Trophoblast cell (in vitro differentiated cells and primary cell): ENCODE data around the gene MDM2.

Source experiments
- DNase-seq, 2 donors: peaks; one replicate each; pipeline ENCODE4 v3.0.0-alpha.2; 2016
- H2AFZ ChIP-seq: 2 replicates; pipeline ENCODE4 v1.6.1; 2013; ENCODE audit warnings: low read length, moderate library complexity, mild to moderate bottlenecking; ENCODE audit not compliant: insufficient read depth, poor library complexity
- H2AK5ac ChIP-seq: 2 replicates; pipeline ENCODE4 v1.6.1; 2013; ENCODE audit warnings: mild to moderate bottlenecking, low read length
- H2BK120ac ChIP-seq: 2 replicates; pipeline ENCODE4 v1.6.1; 2013; ENCODE audit warnings: low read length, mild to moderate bottlenecking, moderate library complexity; ENCODE audit not compliant: insufficient read depth, poor library complexity
- H2BK12ac ChIP-seq: 2 replicates; pipeline ENCODE4 v1.6.1; 2013; ENCODE audit warnings: mild to moderate bottlenecking, low read length, moderate library complexity
- H2BK5ac ChIP-seq: 2 replicates; pipeline ENCODE4 v1.6.1; 2013; ENCODE audit warnings: low read length, low read depth, moderate library complexity, mild to moderate bottlenecking; ENCODE audit not compliant: poor library complexity
- H3K14ac ChIP-seq: 2 replicates; pipeline ENCODE4 v1.6.1; 2013; ENCODE audit warnings: mild to moderate bottlenecking, low read length
- H3K18ac ChIP-seq: 2 replicates; pipeline ENCODE4 v1.6.1; 2013; ENCODE audit warnings: mild to moderate bottlenecking, low read length
- H3K23ac ChIP-seq: 2 replicates; pipeline ENCODE4 v1.6.1; 2013; ENCODE audit warnings: low read length
- H3K27ac ChIP-seq: 2 replicates; pipeline ENCODE4 v1.5.1; 2013; ENCODE audit warnings: low read depth, mild to moderate bottlenecking, inconsistent platforms, low read length, moderate library complexity
- H3K27me3 ChIP-seq: 2 replicates; pipeline ENCODE4 v1.6.1; 2013; ENCODE audit warnings: inconsistent platforms, mild to moderate bottlenecking, low read length, moderate library complexity; ENCODE audit not compliant: insufficient read depth
- H3K36me3 ChIP-seq, 2 experiments: 1 replicate in 1 of 2; 2 replicates in 1 of 2; pipeline ENCODE4 v1.6.1; 2013; ENCODE audit warnings: low read length in 2 of 2, mild to moderate bottlenecking in 2 of 2, moderate library complexity in 1 of 2; ENCODE audit not compliant: insufficient read depth in 2 of 2, control insufficient read depth in 1 of 2
- H3K4ac ChIP-seq: 2 replicates; pipeline ENCODE4 v1.6.1; 2013; ENCODE audit warnings: low read depth, mild to moderate bottlenecking, low read length, moderate library complexity
- H3K4me1 ChIP-seq, 2 experiments: 1 replicate in 1 of 2; 2 replicates in 1 of 2; pipeline ENCODE4 v1.6.1; 2013; ENCODE audit warnings: low read length in 2 of 2, mild to moderate bottlenecking in 2 of 2, moderate library complexity in 1 of 2; ENCODE audit not compliant: insufficient read depth in 2 of 2, control insufficient read depth in 1 of 2
- H3K4me2 ChIP-seq: 2 replicates; pipeline ENCODE4 v1.6.1; 2013; ENCODE audit warnings: inconsistent platforms, mild to moderate bottlenecking, low read length, moderate library complexity
- H3K4me3 ChIP-seq: 2 replicates; pipeline ENCODE4 v1.5.1; 2013; ENCODE audit warnings: mild to moderate bottlenecking, low read depth, low read length, inconsistent platforms
- H3K79me1 ChIP-seq: one replicate; pipeline ENCODE4 v1.6.1; 2013; ENCODE audit warnings: low read length
- H3K79me2 ChIP-seq: 2 replicates; pipeline ENCODE4 v1.6.1; 2013; ENCODE audit warnings: low read length, mild to moderate bottlenecking; ENCODE audit not compliant: control insufficient read depth, insufficient read depth, poor library complexity
- H3K9ac ChIP-seq: 2 replicates; pipeline ENCODE4 v1.6.1; 2013; ENCODE audit warnings: mild to moderate bottlenecking, low read length
- H3K9me3 ChIP-seq: 2 replicates; pipeline ENCODE4 v1.6.1; 2013; ENCODE audit warnings: low read depth, mild to moderate bottlenecking, control low read depth, inconsistent platforms, low read length; ENCODE audit not compliant: insufficient read depth
- H4K12ac ChIP-seq: 2 replicates; pipeline ENCODE4 v1.6.1; 2013; ENCODE audit warnings: low read depth, mild to moderate bottlenecking, low read length, moderate library complexity
- H4K8ac ChIP-seq: 2 replicates; pipeline ENCODE4 v1.6.1; 2013; ENCODE audit warnings: low read depth, mild to moderate bottlenecking, low read length, moderate library complexity
- H4K91ac ChIP-seq: one replicate; pipeline ENCODE4 v1.6.1; 2013; ENCODE audit warnings: low read depth, mild to moderate bottlenecking, low read length, moderate library complexity
- WGBS: extraction: QIAGEN DNeasy Blood & Tissue Kit; methylation state at CpG from one replicate; pipeline ENCODE4 v1.1.7; 2013; ENCODE audit warnings: missing lambda C conversion rate; ENCODE audit not compliant: insufficient read length, insufficient coverage; ENCODE audit errors: extremely low coverage; 5-methylcytosine and 5-hydroxymethylcytosine counted together

The MDM2 gene

GRCh38 chr12:68890701-68891113, 82.7 kb downstream of the MDM2 start:
- Histone ChIP-seq H4K8ac (no peak overlapping the region), H3K4ac (no peak overlapping the region), H3K27ac (no peak overlapping the region), H4K12ac (no peak overlapping the region), H3K79me2 (no peaks in the 10 kb centered on the region), H3K14ac (no peak overlapping the region), H3K23ac (no peak overlapping the region), H3K36me3 (no peaks in the 10 kb centered on the region), H2BK5ac (no peak overlapping the region), H3K9ac (no peak overlapping the region), H3K18ac (no peak overlapping the region), H3K27me3 (no peaks in the 10 kb centered on the region), H2AK5ac (no peak overlapping the region), H2BK120ac (no peak overlapping the region), H4K91ac (no peak overlapping the region), H3K4me2 (no peak overlapping the region), H2BK12ac (no peak overlapping the region), H3K9me3 (no peaks in the 10 kb centered on the region), H2AFZ (no peak overlapping the region), H3K79me1 (no peaks in the 10 kb centered on the region), H3K4me1 (peaks cover 0 to 2% of the 10 kb centered on the region in 2 experiments), H3K4me3 (no peak overlapping the region)
- no CpG with 5 or more reads among the region's 4 CpGs for WGBS
- no peak for DNase-seq

DNA sequence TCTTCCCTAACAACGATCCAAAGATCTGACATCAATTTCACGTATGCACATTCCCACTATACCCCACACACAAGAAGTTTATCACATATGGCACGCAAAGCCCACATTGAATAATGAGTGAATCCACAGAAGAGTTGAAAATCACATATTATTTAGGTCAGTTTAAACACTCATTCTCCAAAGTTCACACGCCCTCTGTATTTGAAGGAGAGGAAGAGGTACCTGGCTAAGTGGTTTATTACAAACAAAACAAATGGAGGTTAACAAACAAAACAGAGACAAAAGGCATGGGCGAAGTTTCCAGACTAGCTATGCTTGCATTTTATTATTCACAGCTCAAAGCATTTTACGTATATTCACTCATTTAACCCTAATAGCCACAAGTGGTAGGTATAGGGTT, 83.2 kb downstream of the MDM2 start:
- Histone ChIP-seq H3K9me3 (no peaks in the 10 kb centered on the region), H2BK120ac (no peak overlapping the region), H2AK5ac (no peak overlapping the region), H2BK12ac (no peak overlapping the region), H3K27ac (no peak overlapping the region), H3K18ac (no peak overlapping the region), H3K9ac (no peak overlapping the region), H3K36me3 (no peaks in the 10 kb centered on the region), H3K4me3 (no peak overlapping the region), H4K12ac (no peak overlapping the region), H4K91ac (no peak overlapping the region), H3K27me3 (no peaks in the 10 kb centered on the region), H2BK5ac (no peak overlapping the region), H3K23ac (no peak overlapping the region), H3K4ac (no peak overlapping the region), H3K79me1 (no peaks in the 10 kb centered on the region), H2AFZ (no peak overlapping the region), H3K4me2 (no peak overlapping the region), H3K4me1 (peaks cover 0 to 2% of the 10 kb centered on the region in 2 experiments), H3K14ac (no peak overlapping the region), H4K8ac (no peak overlapping the region), H3K79me2 (no peaks in the 10 kb centered on the region)
- no CpG with 5 or more reads among the region's 6 CpGs for WGBS
- no peak for DNase-seq

GRCh38 chr12:68893201-68893600, 85.2 kb downstream of the MDM2 start:
- DNase-seq, result no peak
- Histone ChIP-seq H3K27ac (no peak overlapping the region), H3K9me3 (no peaks in the 10 kb centered on the region), H3K9ac (no peak overlapping the region), H3K4me2 (no peak overlapping the region), H2BK12ac (no peak overlapping the region), H2AFZ (no peak overlapping the region), H3K4me1 (peaks cover 0 to 5% of the 10 kb centered on the region in 2 experiments), H3K14ac (no peak overlapping the region), H2BK5ac (no peak overlapping the region), H3K79me1 (no peaks in the 10 kb centered on the region), H3K36me3 (no peaks in the 10 kb centered on the region), H3K18ac (no peak overlapping the region), H2AK5ac (no peak overlapping the region), H4K91ac (no peak overlapping the region), H4K12ac (no peak overlapping the region), H4K8ac (no peak overlapping the region), H3K23ac (no peak overlapping the region), H3K4ac (no peak overlapping the region), H3K27me3 (no peaks in the 10 kb centered on the region), H3K79me2 (no peaks in the 10 kb centered on the region), H2BK120ac (no peak overlapping the region), H3K4me3 (no peak overlapping the region)
- WGBS, result no CpG with 5 or more reads among the region's 2 CpGs

DNA sequence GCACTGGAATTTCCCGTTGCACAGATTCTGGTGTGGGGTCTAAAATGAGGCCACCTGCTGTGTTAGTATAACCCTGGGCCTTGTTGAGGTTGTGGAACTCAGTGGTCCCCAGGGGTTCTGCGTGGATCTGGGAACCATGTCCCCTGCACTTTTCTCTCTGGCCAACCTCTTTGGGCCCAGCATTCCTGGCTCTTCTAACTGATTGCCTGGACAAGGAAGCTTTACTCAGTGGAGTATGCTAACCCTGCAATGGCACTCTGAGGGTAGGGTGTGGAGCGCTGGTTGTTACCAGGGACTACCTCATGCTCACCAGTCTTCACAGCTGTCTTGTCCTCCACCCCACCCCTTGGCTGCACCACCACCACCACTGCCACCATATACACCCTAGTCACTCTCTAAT, 85.8 kb downstream of the MDM2 start:
- H3K9ac ChIP-seq, result no peak overlapping the region
- H2BK120ac ChIP-seq, result no peak overlapping the region
- H2BK5ac ChIP-seq, result no peak overlapping the region
- no peak overlapping the region for H3K4me2 ChIP-seq
- no peak overlapping the region for H3K27ac ChIP-seq
- H4K91ac ChIP-seq, result no peak overlapping the region
- no peak overlapping the region for H4K12ac ChIP-seq
- H2AFZ ChIP-seq, result no peak overlapping the region
- no peaks in the 10 kb centered on the region for H3K79me2 ChIP-seq
- H3K23ac ChIP-seq, result no peak overlapping the region
- no peak overlapping the region for H3K14ac ChIP-seq
- H4K8ac ChIP-seq, result no peak overlapping the region
- H2AK5ac ChIP-seq, result no peak overlapping the region
- H3K4me3 ChIP-seq, result no peak overlapping the region
- H3K27me3 ChIP-seq, result no peaks in the 10 kb centered on the region
- no CpG with 5 or more reads among the region's 3 CpGs for WGBS
- DNase-seq, result no peak
- no peak overlapping the region for H3K18ac ChIP-seq
- H2BK12ac ChIP-seq, result no peak overlapping the region
- no peaks in the 10 kb centered on the region for H3K36me3 ChIP-seq
- H3K9me3 ChIP-seq, result no peaks in the 10 kb centered on the region
- H3K4ac ChIP-seq, result no peak overlapping the region
- peaks cover 0 to 5% of the 10 kb centered on the region in 2 experiments for H3K4me1 ChIP-seq
- H3K79me1 ChIP-seq, result no peaks in the 10 kb centered on the region
